IMR-90 (cell line): ENCODE data around the gene CHDH. TPM values are rescaled to one million over a fixed set of nuclear protein-coding genes. Genes with fewer than 3 reads are reported as not detected.

Experiments used
- ATAC-seq: fragments of 200-7000 bp; cut with Tn5 transposase; 2 replicates; pipeline ENCODE4 v1.9.1; 2020; ENCODE audit warnings: low read depth, mild to moderate bottlenecking, moderate library complexity
- BruUV-seq: library from RNA; stranded (reverse); fragments of 400-500 nt; replicated peaks from 2 replicates; lab custom pipeline; 2021; lab: Mats Ljungman, UMichigan
- CTCF ChIA-PET: fragments of 300-600 bp; formaldehyde crosslinking; extraction: SDS; loops from one replicate; lab custom pipeline; 2021; ENCODE audit warnings: antibody characterized with exemption; lab: Yijun Ruan, JAX
- POLR2A ChIA-PET: fragments of 300-600 bp; sonication (Branson Sonifier 250); formaldehyde crosslinking; loops from one replicate; lab custom pipeline; 2022; ENCODE audit warnings: antibody characterized with exemption; ENCODE audit not compliant: unreplicated experiment; lab: Charles Lee
- DNase-seq: peaks from one replicate; pipeline ENCODE4 v3.0.0; 2013
- H2AFZ ChIP-seq: replicated peaks from 2 replicates; pipeline ENCODE3; 2013; ENCODE audit warnings: low read length, mild to moderate bottlenecking; ENCODE audit not compliant: poor library complexity
- H2AK5ac ChIP-seq: 2 replicates; pipeline ENCODE4 v1.6.1; 2013; ENCODE audit warnings: low read depth, low read length, inconsistent platforms
- H2AK9ac ChIP-seq: replicated peaks from 2 replicates; pipeline ENCODE3; 2013; ENCODE audit warnings: mild to moderate bottlenecking, low read depth, low read length, moderate library complexity; ENCODE audit not compliant: poor library complexity
- H2BK120ac ChIP-seq: 2 replicates; pipeline ENCODE4 v1.6.1; 2013; ENCODE audit warnings: low read depth, low read length, inconsistent platforms
- H2BK15ac ChIP-seq: 3 replicates; pipeline ENCODE4 v1.6.1; 2013; ENCODE audit warnings: low read depth, low read length, inconsistent platforms
- H2BK20ac ChIP-seq: 2 replicates; pipeline ENCODE4 v1.6.1; 2013; ENCODE audit warnings: low read depth, mild to moderate bottlenecking, inconsistent platforms, low read length, moderate library complexity
- H2BK5ac ChIP-seq: 2 replicates; pipeline ENCODE4 v1.6.1; 2013; ENCODE audit warnings: mild to moderate bottlenecking, low read depth, low read length, inconsistent platforms; ENCODE audit not compliant: poor library complexity, severe bottlenecking
- H3K14ac ChIP-seq: replicated peaks from 2 replicates; pipeline ENCODE4 v1.6.1; 2013; ENCODE audit warnings: low read depth, low read length, inconsistent platforms
- H3K18ac ChIP-seq: 2 replicates; pipeline ENCODE4 v1.6.1; 2013; ENCODE audit warnings: low read depth, low read length, control low read depth
- H3K23ac ChIP-seq: 2 replicates; pipeline ENCODE4 v1.6.1; 2013; ENCODE audit warnings: low read depth, low read length, inconsistent platforms
- H3K27ac ChIP-seq: 2 replicates; pipeline ENCODE4 v1.5.1; 2013; ENCODE audit warnings: mild to moderate bottlenecking, control low read depth, low read length; ENCODE audit not compliant: insufficient read depth
- H3K27me3 ChIP-seq: 2 replicates; pipeline ENCODE4 v1.6.1; 2013; ENCODE audit warnings: low read length; ENCODE audit not compliant: control insufficient read depth, insufficient read depth
- H3K36me3 ChIP-seq: 2 replicates; pipeline ENCODE4 v1.6.1; 2013; ENCODE audit warnings: low read length, mixed read lengths; ENCODE audit not compliant: control insufficient read depth, insufficient read depth
- H3K4ac ChIP-seq: 2 replicates; pipeline ENCODE4 v1.6.1; 2013; ENCODE audit warnings: low read depth, low read length, inconsistent platforms
- H3K4me1 ChIP-seq: 2 replicates; pipeline ENCODE4 v1.6.1; 2013; ENCODE audit warnings: low read length, mixed read lengths; ENCODE audit not compliant: control insufficient read depth, insufficient read depth
- H3K4me2 ChIP-seq: 2 replicates; pipeline ENCODE4 v1.6.1; 2013; ENCODE audit warnings: low read depth, mild to moderate bottlenecking, control low read depth, low read length, moderate library complexity
- H3K4me3 ChIP-seq: 2 replicates; pipeline ENCODE4 v1.5.1; 2013; ENCODE audit warnings: low read depth, mild to moderate bottlenecking, control low read depth, low read length, moderate library complexity; ENCODE audit not compliant: insufficient read depth
- H3K56ac ChIP-seq: 2 replicates; pipeline ENCODE4 v1.6.1; 2013; ENCODE audit warnings: low read length, inconsistent platforms; ENCODE audit not compliant: insufficient read depth; ENCODE audit errors: extremely low read depth
- H3K79me1 ChIP-seq, 2 experiments: 2 replicates each; pipeline ENCODE4 v1.6.1; 2013; ENCODE audit warnings: low read length in 2 of 2, inconsistent platforms in 1 of 2, low read depth in 1 of 2
- H3K9ac ChIP-seq: 2 replicates; pipeline ENCODE4 v1.6.1; 2013; ENCODE audit warnings: low read depth, low read length, control low read depth
- H3K9me1 ChIP-seq: 2 replicates; pipeline ENCODE4 v1.6.1; 2013; ENCODE audit warnings: low read length, inconsistent platforms; ENCODE audit not compliant: insufficient read depth
- H3K9me3 ChIP-seq: 2 replicates; pipeline ENCODE4 v1.6.1; 2013; ENCODE audit warnings: low read length; ENCODE audit not compliant: control insufficient read depth, insufficient read depth
- H4K20me1 ChIP-seq: 2 replicates; pipeline ENCODE4 v1.6.1; 2013; ENCODE audit warnings: low read length, inconsistent platforms; ENCODE audit not compliant: insufficient read depth
- H4K5ac ChIP-seq: 2 replicates; pipeline ENCODE4 v1.6.1; 2013; ENCODE audit warnings: mild to moderate bottlenecking, low read depth, low read length, control low read depth
- H4K8ac ChIP-seq, 2 experiments: 2 replicates each; pipeline ENCODE4 v1.6.1; 2013; ENCODE audit warnings: low read depth in 2 of 2, low read length in 2 of 2, control low read depth in 1 of 2, inconsistent platforms in 1 of 2
- H4K91ac ChIP-seq: 2 replicates; pipeline ENCODE4 v1.6.1; 2013; ENCODE audit warnings: low read depth, low read length, inconsistent platforms; ENCODE audit not compliant: insufficient read depth
- CEBPB ChIP-seq: IDR thresholded peaks from 2 replicates; pipeline ENCODE4 v1.6.1; 2012; ENCODE audit warnings: low read depth, low read length, improper control_type of control experiment
- MAFK ChIP-seq: IDR thresholded peaks from 2 replicates; pipeline ENCODE4 v1.6.1; 2012; ENCODE audit warnings: low read depth, low read length, improper control_type of control experiment
- MXI1 ChIP-seq: IDR thresholded peaks from 2 replicates; pipeline ENCODE4 v1.6.1; 2012; ENCODE audit warnings: low read depth, mild to moderate bottlenecking, low read length, moderate library complexity, borderline replicate concordance
- NFE2L2 ChIP-seq: fragments of 150-350 bp; IDR thresholded peaks from 2 replicates; pipeline ENCODE4 v1.6.1; 2016; ENCODE audit warnings: low read depth, mild to moderate bottlenecking, low read length
- RAD21 ChIP-seq: IDR thresholded peaks from 2 replicates; pipeline ENCODE4 v1.6.1; 2012; ENCODE audit warnings: low read length, improper control_type of control experiment
- RFX5 ChIP-seq: IDR thresholded peaks from 2 replicates; pipeline ENCODE4 v1.8.0; 2012; ENCODE audit warnings: low read depth, mild to moderate bottlenecking, low read length, moderate library complexity
- SMC3 ChIP-seq: fragments of 150-350 bp; IDR thresholded peaks from 2 replicates; pipeline ENCODE4 v1.6.1; 2016; ENCODE audit warnings: low read depth, mild to moderate bottlenecking, antibody characterized with exemption, low read length, moderate library complexity
- WGBS, 2 experiments: methylation state at CpG; one replicate each; pipeline versions ENCODE4 v1.1.5 to v1.1.7; 2013; ENCODE audit warnings: missing lambda C conversion rate in 2 of 2; ENCODE audit not compliant: insufficient read length in 1 of 2; ENCODE audit errors: extremely low coverage in 2 of 2; 5-methylcytosine and 5-hydroxymethylcytosine counted together
- dilution Hi-C: fragments of 300-500 bp; cut with HindIII; formaldehyde crosslinking; loops from one replicate; pipeline ENCODE4 v1.14.3; 2018; ENCODE audit warnings: low sequenced_read_pairs; ENCODE audit not compliant: unreplicated experiment
- in situ Hi-C: fragments of 300-500 bp; cut with MboI; formaldehyde crosslinking; loops from 3 replicates; pipeline ENCODE4 v1.14.3; 2019; ENCODE audit warnings: low sequenced_read_pairs, inconsistent platforms, mixed read lengths
- intact Hi-C: fragments of 100-400 bp; cut with micrococcal nuclease; formaldehyde crosslinking; loops from 2 replicates; pipeline ENCODE4 v1.10.0; 2022
- polyA plus RNA-seq, 3 experiments: library from polyadenylated mRNA; depleted of rRNA; stranded (reverse); fragments of >200 nt; gene quantifications; 2 replicates each; pipeline ENCODE4 v1.2.3, GENCODE V29; 2012; ENCODE audit warnings: low replicate concordance in 1 of 3
- total RNA-seq: library from RNA; depleted of rRNA; stranded (reverse); fragments of >200 nt; gene quantifications from 2 replicates; pipeline ENCODE4 v1.2.3, GENCODE V29; 2012
- TF ChIP-seq, protein P1 (sequence below): conservative IDR thresholded peaks from 2 replicates; pipeline ENCODE4 v1.5.1; 2012; ENCODE audit warnings: mild to moderate bottlenecking, low read depth, low read length, improper control_type of control experiment
- TF ChIP-seq, protein P2 (sequence below): fragments of 150-350 bp; IDR thresholded peaks from 2 replicates; pipeline ENCODE4 v1.6.1; 2017; ENCODE audit warnings: mild to moderate bottlenecking, antibody characterized with exemption, low read length, low read depth
- TF ChIP-seq, protein P3 (sequence below): fragments of 150-350 bp; IDR thresholded peaks from 2 replicates; pipeline ENCODE4 v1.6.1; 2016; ENCODE audit warnings: low read depth, mild to moderate bottlenecking, low read length, moderate library complexity, borderline replicate concordance

Gene CHDH
- total and polyA plus RNA-seq, 2 of the 4 experiments (the other 2 are of a cell fraction) = under 0.01 to 0.19 TPM

DNA sequence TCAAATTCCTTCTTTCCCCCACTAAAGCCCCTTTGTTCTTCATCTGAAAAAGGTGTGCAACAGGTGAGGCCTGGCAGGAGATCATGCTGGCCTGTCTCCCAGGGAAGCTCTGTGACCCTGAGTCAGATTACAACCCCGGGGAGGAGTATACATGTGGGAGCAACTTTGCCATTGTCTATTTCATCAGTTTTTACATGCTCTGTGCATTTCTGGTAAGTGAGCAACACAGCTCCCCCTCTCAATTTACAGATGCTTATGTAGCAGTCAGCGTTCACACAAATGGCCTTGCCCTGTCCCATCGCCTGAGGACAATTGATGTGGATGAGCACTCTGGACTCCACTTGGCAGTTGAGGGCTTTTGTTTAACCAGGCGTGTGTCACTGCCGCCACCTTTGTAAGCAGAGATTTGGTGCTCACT is 70.4 kb downstream of the CHDH start:
- H2AK5ac ChIP-seq = no peak overlapping the region
- no peak for ATAC-seq
- H3K14ac ChIP-seq = no peak overlapping the region
- H4K8ac ChIP-seq = no peak overlapping the region
- H2BK5ac ChIP-seq = no peak overlapping the region
- no peak overlapping the region for H4K91ac ChIP-seq
- no peaks in the 10 kb centered on the region for H3K9me1 ChIP-seq
- H2BK15ac ChIP-seq = no peak overlapping the region
- CTCF ChIA-PET = interaction anchor here (0.9 kb wide), 1 partner anchor 10 kb away, joined by 3 read pairs; no protein-coding TSS in a partner anchor
- no peak for DNase-seq
- no TSS peak for BruUV-seq
- H3K27ac ChIP-seq = no peak overlapping the region
- no peak overlapping the region for H3K18ac ChIP-seq
- H3K9ac ChIP-seq = no peak overlapping the region
- H3K4ac ChIP-seq = no peak overlapping the region
- TF ChIP-seq SMC3 (no peak), RAD21 (no peak), CEBPB (no peak), NFE2L2 (no peak), RFX5 (no peak), MAFK (no peak), MXI1 (no peak)
- TF ChIP-seq, protein P1, sequence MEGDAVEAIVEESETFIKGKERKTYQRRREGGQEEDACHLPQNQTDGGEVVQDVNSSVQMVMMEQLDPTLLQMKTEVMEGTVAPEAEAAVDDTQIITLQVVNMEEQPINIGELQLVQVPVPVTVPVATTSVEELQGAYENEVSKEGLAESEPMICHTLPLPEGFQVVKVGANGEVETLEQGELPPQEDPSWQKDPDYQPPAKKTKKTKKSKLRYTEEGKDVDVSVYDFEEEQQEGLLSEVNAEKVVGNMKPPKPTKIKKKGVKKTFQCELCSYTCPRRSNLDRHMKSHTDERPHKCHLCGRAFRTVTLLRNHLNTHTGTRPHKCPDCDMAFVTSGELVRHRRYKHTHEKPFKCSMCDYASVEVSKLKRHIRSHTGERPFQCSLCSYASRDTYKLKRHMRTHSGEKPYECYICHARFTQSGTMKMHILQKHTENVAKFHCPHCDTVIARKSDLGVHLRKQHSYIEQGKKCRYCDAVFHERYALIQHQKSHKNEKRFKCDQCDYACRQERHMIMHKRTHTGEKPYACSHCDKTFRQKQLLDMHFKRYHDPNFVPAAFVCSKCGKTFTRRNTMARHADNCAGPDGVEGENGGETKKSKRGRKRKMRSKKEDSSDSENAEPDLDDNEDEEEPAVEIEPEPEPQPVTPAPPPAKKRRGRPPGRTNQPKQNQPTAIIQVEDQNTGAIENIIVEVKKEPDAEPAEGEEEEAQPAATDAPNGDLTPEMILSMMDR = no peak
- TF ChIP-seq, protein P2, sequence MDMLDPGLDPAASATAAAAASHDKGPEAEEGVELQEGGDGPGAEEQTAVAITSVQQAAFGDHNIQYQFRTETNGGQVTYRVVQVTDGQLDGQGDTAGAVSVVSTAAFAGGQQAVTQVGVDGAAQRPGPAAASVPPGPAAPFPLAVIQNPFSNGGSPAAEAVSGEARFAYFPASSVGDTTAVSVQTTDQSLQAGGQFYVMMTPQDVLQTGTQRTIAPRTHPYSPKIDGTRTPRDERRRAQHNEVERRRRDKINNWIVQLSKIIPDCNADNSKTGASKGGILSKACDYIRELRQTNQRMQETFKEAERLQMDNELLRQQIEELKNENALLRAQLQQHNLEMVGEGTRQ = no peak
- TF ChIP-seq, protein P3, sequence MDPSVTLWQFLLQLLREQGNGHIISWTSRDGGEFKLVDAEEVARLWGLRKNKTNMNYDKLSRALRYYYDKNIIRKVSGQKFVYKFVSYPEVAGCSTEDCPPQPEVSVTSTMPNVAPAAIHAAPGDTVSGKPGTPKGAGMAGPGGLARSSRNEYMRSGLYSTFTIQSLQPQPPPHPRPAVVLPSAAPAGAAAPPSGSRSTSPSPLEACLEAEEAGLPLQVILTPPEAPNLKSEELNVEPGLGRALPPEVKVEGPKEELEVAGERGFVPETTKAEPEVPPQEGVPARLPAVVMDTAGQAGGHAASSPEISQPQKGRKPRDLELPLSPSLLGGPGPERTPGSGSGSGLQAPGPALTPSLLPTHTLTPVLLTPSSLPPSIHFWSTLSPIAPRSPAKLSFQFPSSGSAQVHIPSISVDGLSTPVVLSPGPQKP = no peak
- dilution Hi-C loops (no loop called here), in situ Hi-C loops (no loop called here), intact Hi-C loops (no loop called here)
- no peak overlapping the region for H2AK9ac ChIP-seq
- H3K79me1 ChIP-seq = no peaks in the 10 kb centered on the region
- no peak overlapping the region for H2BK20ac ChIP-seq
- H3K23ac ChIP-seq = no peak overlapping the region
- H3K36me3 ChIP-seq = no peaks in the 10 kb centered on the region
- no peaks in the 10 kb centered on the region for H3K9me3 ChIP-seq
- no peak overlapping the region for H3K4me3 ChIP-seq
- no peak overlapping the region for H4K5ac ChIP-seq
- H2AFZ ChIP-seq = no peak overlapping the region
- POLR2A ChIA-PET = no interaction called here
- H4K20me1 ChIP-seq = no peaks in the 10 kb centered on the region
- WGBS, 2 experiments = no CpG with 5 or more reads among the region's 5 CpGs
- peaks cover 19% of the 10 kb centered on the region; the same call in 1 of the 2 replicates for H3K4me1 ChIP-seq
- H3K4me2 ChIP-seq = no peak overlapping the region
- peaks cover 3% of the 10 kb centered on the region; the same call in 1 of the 2 replicates for H3K27me3 ChIP-seq
- H3K56ac ChIP-seq = no peak overlapping the region
- H2BK120ac ChIP-seq = no peak overlapping the region
